WTC11 (cell line): ENCODE results near the gene TIMM50.

ENCODE experiments used
- CTCF ChIP-seq: fragments of 200-600 bp; IDR thresholded peaks from 2 replicates; pipeline ENCODE4 v1.8.0; 2022; ENCODE audit warnings: antibody characterized with exemption
- ERG ChIP-seq: fragments of 250-450 bp; sonication (Bioruptor Pico); IDR thresholded peaks from 2 replicates; pipeline ENCODE4 v1.8.0; 2021; ENCODE audit warnings: mild to moderate bottlenecking
- FOXP4 ChIP-seq: sonication (generic); formaldehyde crosslinking; IDR thresholded peaks from 2 replicates; pipeline ENCODE4 v1.8.0; 2022; ENCODE audit warnings: mild to moderate bottlenecking, missing genetic modification reagents
- HMGXB4 ChIP-seq: sonication (generic); formaldehyde crosslinking; IDR thresholded peaks from 2 replicates; pipeline ENCODE4 v1.8.1; 2023; ENCODE audit warnings: mild to moderate bottlenecking, moderate library complexity, missing genetic modification reagents
- JUN ChIP-seq: sonication (generic); formaldehyde crosslinking; IDR thresholded peaks from 2 replicates; pipeline ENCODE4 v1.8.0; 2023; ENCODE audit warnings: mild to moderate bottlenecking, missing genetic modification reagents
- SP1 ChIP-seq: sonication (generic); formaldehyde crosslinking; conservative IDR thresholded peaks from 2 replicates; pipeline ENCODE4 v1.8.1; 2022; ENCODE audit warnings: missing genetic modification reagents
- ZBTB43 ChIP-seq: sonication (generic); formaldehyde crosslinking; IDR thresholded peaks from 2 replicates; pipeline ENCODE4 v1.8.1; 2023; ENCODE audit warnings: mild to moderate bottlenecking, missing genetic modification reagents
- ZNF263 ChIP-seq: sonication (generic); formaldehyde crosslinking; IDR thresholded peaks from 2 replicates; pipeline ENCODE4 v1.8.1; 2022; ENCODE audit warnings: low read depth, mild to moderate bottlenecking, moderate library complexity, missing genetic modification reagents

GRCh38 chr19:39506598-39506943 lies 25.9 kb downstream of the TIMM50 start:
- TF ChIP-seq SP1 (CRISPR knock-in tag) (no peak), FOXP4 (no peak), ERG (no peak), CTCF (no peak), ZBTB43 (no peak), ZNF263 (no peak), JUN (no peak), HMGXB4 (CRISPR knock-in tag) (no peak)
